NCI-H2029 (cell line): ENCODE measurements around the gene UGGT2.
"Not testable (repeated sequence)": the region's sequence is repeated elsewhere in the genome, so short reads cannot be mapped to it uniquely, and the experiment has no call there.

Source experiments
- DNase-seq: peaks from one replicate; lab custom pipeline; 2025; lab: John Stamatoyannopoulos, UW

UGGT2 gene

GRCh38 chr13:95896301-95896700 lies 156.9 kb downstream of the UGGT2 start:
- no peak for DNase-seq

DNA sequence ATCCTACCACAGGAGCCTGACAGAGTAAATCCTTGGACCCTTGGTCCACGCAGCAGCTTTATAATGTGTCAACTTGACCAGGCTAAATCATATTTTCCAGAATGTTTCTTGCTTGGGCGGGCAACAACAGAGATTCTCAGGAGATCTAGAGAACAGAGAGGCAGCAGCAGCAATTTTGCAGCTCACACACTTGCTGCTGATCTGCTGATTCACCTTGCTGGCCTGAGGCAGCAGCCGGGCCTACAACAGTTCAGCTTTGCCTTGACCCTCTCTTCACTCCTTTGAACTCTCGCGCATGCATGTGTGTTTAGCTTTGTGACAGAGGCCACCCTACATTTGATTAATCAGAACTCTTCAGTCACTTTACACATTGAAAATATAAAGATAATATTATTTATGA lies 159.3 kb downstream of the UGGT2 start:
- DNase-seq = no peak

- DNase-seq = no peak
These were observed 171.1 kb downstream of the UGGT2 start for GRCh38 chr13:95882121-95882520.

- DNase-seq = no peak
These were observed 172.9 kb downstream of the UGGT2 start for GRCh38 chr13:95880331-95880730.

DNA sequence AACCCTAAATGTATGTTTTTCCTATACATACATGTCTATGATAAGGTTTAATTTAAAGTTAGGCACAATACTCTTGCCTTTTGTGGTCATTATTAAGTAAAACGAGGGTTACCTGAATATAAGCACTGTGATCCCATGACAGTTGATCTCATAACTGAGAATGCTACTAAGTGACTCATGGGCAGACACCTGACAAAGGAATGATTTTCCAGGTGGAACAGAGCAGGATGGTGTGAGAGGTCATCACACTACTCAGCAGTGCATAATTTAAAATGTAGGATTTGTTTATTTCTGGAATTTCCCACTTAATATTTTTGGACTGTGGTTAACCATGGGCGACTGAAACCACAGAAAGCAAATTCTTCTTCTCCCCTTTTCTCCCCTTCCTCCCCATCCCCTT lies 178.9 kb downstream of the UGGT2 start:
- no peak for DNase-seq

DNA sequence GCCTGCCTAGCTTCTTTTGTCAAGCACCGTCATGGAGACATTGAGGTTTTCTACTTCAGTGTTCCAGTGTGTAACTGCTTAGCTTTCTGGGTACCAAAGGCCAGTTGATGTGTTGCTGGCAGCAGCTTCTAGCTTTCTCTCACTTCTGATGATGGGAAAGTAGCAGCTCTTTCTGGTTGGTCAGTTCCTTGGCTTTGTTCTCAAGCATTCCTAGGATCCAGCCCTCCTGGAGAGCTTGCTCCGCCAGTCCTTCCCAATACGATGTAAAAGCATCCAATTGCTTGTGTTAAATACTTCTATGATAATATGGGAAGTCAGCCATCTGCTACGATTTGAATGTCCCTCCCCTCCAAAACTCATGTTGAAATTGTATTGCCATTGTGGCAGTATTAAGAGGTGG lies 182.8 kb downstream of the UGGT2 start:
- DNase-seq = no peak

GRCh38 chr13:95865080-95865615 lies 188.1 kb downstream of the UGGT2 start:
- no peak for DNase-seq

- DNase-seq = no peak
These were observed 190.8 kb downstream of the UGGT2 start for GRCh38 chr13:95862408-95862807.

DNA sequence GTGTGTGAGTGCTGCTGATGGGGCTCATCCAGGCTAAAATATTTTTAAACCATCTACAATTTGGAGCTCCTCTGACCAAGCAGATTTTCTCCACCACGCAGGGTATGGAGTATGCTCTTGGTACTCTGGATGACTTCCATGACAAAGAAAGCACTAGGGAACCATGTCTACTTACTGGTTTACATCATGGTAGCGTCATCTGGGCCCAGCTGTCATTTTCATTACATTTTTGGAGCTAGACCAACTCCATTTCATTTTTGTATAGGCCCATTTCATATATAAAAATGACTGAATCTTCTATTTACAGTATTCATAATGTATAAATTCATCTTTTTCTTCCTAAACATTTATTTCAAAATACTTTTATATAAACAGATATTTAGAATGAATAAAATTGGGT lies 191.9 kb downstream of the UGGT2 start:
- no peak for DNase-seq

DNA sequence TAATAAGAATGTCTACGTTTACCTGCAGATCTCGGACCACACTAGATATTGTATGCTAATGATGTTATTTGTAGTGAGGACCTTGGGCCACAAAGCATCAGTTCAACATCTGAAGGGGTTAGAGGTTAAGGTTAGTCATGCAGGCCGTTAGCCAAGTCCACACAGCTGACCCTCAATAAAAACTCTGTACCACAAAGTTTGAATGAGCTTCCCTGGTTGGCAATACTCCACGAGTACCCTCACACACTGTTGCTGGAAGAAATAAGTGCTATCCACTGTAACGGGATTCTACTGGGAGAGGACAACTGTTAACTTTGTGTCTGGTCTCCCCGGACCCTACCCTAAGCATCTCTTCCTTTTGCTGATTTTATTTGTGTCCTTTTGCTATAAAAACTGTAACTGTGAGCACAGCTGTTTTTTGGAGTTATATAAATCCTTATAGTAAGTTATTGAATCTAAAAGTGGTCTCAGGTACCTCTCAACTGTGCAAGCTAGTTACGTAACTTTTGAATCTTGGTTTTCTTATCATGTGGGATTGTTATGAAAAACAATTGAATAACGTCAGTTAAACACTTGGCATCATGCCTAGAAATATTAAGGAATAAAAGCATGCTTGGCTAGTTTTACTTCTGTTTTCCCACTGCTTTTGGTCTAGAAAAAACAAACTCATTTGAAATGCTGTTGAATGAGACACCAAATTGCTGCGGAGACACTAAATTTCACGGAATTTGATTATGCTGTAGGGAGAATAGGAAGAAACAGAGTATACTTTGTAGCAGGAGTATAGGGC lies 194.7 kb downstream of the UGGT2 start:
- DNase-seq = no peak

DNA sequence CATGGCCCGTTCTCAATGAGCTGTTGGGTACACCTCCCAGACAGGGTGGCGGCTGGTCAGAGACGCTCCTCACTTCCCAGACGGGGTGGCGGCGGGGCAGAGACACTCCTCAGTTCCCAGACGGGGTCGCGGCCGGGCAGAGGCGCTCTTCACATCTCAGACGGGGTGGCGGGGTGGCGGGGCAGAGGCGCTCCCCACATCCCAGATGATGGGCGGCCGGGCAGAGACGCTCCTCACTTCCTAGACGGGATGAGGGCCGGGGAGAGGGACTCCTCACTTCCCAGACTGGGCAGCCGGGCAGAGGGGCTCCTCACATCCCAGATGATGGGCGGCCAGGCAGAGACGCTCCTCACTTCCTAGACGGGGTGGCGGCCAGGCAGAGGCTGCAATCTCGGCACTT lies 207.5 kb downstream of the UGGT2 start:
- DNase-seq = not testable (repeated sequence)

DNA sequence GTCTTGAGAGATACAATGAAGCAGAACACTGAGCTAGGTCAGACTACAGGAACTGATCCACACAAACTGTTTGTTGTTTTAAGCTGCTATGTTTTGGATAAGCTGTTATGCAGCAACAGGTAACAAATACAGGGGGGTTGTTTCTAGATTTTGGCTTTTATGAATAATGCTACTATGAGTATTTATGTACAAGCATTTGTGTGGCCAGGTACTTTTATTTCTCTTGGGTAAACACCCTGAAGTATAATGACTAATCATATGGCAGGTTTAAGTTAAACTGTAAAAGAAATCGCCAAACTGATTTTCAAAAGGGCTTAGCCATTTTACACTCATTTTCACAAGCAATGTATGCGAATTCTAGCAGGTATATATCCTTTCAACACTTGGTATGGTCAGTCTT lies 210.3 kb downstream of the UGGT2 start:
- DNase-seq = no peak

DNA sequence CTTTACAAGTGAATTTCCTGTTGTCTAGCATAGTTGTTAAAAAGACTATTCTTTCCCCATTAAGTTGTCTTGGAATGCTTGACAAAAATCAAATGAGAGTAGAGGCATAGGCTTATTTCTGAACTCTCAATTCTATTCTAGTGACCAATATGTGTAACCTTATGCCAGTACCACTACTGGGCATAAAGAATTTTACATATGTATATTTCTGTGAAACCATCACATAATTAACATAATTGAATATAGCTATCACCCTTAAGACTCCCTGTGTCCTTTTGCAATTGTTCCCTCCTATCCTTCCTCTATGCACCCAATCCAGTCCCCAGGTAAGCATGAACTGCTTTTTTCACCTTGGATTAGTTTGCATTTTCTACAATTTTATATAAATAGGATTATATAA lies 211.3 kb downstream of the UGGT2 start:
- DNase-seq = no peak

DNA sequence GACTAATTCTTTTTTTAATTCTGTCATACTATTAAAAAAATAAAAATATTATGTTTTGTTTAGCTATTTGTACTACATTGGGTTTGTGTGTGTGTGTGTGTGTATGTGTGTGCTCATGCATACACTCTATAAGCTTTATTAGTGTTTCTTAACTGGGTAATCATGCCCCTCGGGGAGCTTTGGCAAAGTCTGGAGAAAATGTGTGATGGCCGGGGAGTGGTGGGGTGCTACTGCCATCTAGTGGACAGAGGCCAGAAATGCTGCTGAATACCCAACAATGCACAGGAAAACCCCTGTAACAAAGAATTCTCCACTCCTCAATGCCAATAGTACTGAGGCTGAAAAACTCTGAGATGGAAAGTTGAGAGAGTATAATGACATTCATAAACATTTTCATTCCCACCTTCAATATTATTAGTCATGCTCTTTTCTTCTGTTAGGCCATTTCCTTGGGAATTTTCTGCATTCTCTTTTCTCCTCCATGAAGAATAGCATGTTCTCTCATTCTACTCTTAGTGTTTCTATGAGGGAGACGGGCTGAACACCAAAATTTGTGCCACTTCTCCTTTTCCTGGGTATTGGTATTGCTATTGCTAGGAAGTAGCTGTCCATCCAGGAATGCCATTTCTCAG lies 219.0 kb downstream of the UGGT2 start:
- peak; percentile 3 for DNase-seq

- no peak for DNase-seq
These were observed 219.5 kb downstream of the UGGT2 start for GRCh38 chr13:95833719-95834118.

- no peak for DNase-seq
These were observed 220.1 kb downstream of the UGGT2 start for GRCh38 chr13:95833126-95833525.

DNA sequence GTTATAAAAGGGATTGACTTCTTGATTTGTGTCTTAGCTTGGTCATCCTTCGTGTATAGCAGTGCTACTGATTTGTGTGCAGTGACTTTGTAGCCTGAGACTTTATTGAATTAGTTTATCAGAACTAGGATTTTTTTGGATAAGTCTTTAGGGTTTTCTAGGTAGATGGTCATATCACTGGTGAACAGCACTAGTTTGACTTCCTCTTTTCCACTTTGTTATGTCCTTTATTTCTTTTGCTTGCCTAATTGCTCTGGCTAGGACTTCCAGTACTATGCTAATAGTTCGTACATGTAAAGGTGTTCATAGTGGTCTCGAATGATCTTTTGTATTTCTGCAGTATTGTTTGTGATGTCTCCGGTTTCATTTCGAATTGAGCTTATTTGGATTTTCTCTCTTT lies 230.9 kb downstream of the UGGT2 start:
- DNase-seq = no peak

DNA sequence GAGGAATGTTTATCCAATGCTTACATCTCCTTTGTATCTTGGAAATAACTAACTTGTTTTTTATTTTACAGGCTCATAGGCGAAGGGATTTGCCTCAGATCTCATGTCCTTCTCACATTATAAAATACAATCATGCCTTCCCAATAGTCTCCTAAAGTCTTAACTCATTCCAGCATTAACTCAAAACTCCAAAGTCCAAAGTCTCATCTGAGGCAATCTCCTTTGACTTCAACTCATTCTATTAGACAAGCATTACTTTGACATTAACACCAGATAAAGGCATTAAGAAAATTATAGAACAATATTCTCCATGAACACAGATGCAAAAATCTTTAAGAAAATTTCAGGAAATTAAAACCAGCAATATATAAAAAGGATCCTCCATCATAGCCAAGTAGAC lies 238.7 kb downstream of the UGGT2 start:
- no peak for DNase-seq

GRCh38 chr13:95813139-95813538 lies 240.1 kb downstream of the UGGT2 start:
- no peak for DNase-seq

DNA sequence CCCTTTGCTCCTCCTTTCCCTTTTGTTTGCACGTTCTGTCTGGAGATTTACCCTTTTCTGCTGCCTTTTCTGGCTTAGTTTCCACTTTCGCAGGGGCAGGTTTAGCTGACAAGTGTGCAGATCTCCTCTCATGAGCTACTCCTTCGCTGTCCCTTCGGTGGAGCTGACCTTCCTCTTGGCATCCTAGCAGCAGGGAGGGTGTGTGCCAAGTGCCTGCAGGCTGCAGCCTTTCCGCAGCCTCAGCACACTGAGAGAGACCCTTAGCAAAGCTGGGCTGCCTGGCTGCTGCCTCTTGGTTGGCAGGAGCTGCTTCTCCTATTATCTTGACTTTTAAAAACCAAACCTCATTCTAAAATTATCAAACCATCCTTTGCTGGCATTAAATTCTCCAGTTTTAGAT lies 243.8 kb downstream of the UGGT2 start:
- no peak for DNase-seq

DNA sequence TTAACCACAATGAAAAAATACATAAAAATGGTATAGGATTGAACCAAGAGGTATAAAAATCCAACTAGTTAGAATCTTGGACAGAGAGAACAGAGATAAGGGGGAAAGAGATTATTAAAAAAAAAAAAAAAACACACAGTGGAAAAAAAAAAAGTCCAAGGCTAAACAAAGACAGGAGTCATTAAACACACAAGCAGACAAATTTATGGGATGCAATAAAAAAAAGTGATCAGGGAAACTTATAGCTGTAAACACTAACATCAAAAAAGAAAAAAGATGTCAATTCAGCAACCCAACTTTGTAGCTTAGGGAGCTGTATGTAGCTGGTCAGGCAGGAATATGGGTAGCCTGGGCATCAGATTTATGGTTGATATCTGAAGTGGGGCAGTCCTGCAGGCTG lies 247.3 kb downstream of the UGGT2 start:
- no peak for DNase-seq

GRCh38 chr13:95801825-95802224 lies 251.4 kb downstream of the UGGT2 start:
- DNase-seq = no peak

- DNase-seq = no peak
These were observed 252.8 kb downstream of the UGGT2 start for GRCh38 chr13:95800436-95800835.

DNA sequence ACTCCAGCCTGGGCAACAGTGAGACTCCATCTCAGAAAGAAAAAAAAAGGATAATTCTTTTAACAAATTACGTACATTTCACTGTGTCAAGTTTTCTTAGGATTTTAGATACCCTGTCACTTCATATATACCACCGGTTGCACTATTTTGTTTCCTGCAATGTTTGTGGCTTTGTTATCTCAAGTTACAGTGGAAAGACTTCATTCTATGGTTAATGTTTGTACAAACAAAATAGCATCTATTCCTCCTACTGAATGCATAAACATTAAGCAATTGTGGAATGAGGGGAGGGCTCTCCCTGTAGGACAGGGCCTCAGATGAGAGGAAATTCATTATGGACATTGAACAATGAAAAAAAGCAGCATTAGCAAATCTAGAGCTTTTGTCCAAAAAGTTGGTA lies 256.2 kb downstream of the UGGT2 start:
- DNase-seq = no peak
